Inferior parietal cortex (tissue), 1 donor: ENCODE results near the gene SGSM1.

ENCODE experiments used
- DNase-seq: peaks from one replicate; pipeline ENCODE4 v3.0.0-alpha.2; 2016; ENCODE audit errors: extremely low spot score

The SGSM1 gene

GRCh38 chr22:24805790-24806662 is at the start of gene SGSM1:
Gene SGSM1 (plus strand): TSS chr22:24806211. CDS start chr22:24806326, 115 bp downstream.
- peak; percentile 50 for DNase-seq

- DNase-seq, result peak; percentile 84
Measured at GRCh38 chr22:24758164-24758799, 47.7 kb upstream of the SGSM1 start.

GRCh38 chr22:24759765-24760164 is 46.2 kb upstream of the SGSM1 start:
- no peak for DNase-seq

GRCh38 chr22:24760708-24761306 is 45.2 kb upstream of the SGSM1 start:
- no peak for DNase-seq

- no peak for DNase-seq
Measured at GRCh38 chr22:24761888-24762675, 43.9 kb upstream of the SGSM1 start.

GRCh38 chr22:24763872-24764485 is 42.0 kb upstream of the SGSM1 start:
- DNase-seq, result no peak

GRCh38 chr22:24765166-24765565 is 40.8 kb upstream of the SGSM1 start:
- DNase-seq, result no peak

- peak; percentile 66 for DNase-seq
Measured at GRCh38 chr22:24768537-24769374, 37.3 kb upstream of the SGSM1 start.

GRCh38 chr22:24772493-24773220 is 33.4 kb upstream of the SGSM1 start:
- peak; percentile 8 for DNase-seq

- DNase-seq, result no peak
Measured at GRCh38 chr22:24775769-24776492, 30.1 kb upstream of the SGSM1 start.

- no peak for DNase-seq
Measured at GRCh38 chr22:24776525-24776924, 29.5 kb upstream of the SGSM1 start.

GRCh38 chr22:24789516-24789915 is 16.5 kb upstream of the SGSM1 start:
- no peak for DNase-seq

GRCh38 chr22:24791362-24791761 is 14.6 kb upstream of the SGSM1 start:
- DNase-seq, result no peak

GRCh38 chr22:24796056-24796455 is 10.0 kb upstream of the SGSM1 start:
- DNase-seq, result no peak

- DNase-seq, result no peak
Measured at GRCh38 chr22:24796860-24797259, 9.2 kb upstream of the SGSM1 start.

GRCh38 chr22:24801901-24802465 is 4.0 kb upstream of the SGSM1 start:
- DNase-seq, result no peak

- DNase-seq, result peak; percentile 72
Measured at GRCh38 chr22:24803064-24803542, 2.9 kb upstream of the SGSM1 start.

- DNase-seq, result no peak
Measured at GRCh38 chr22:24806663-24807001, 621 bp downstream of the SGSM1 start.
